22Rv1 (cell line): ENCODE data around the gene SERF2.

ENCODE experiments used
- ZFX ChIP-seq: fragments of 450-650 bp; IDR thresholded peaks from 2 replicates; pipeline ENCODE4 v1.6.1; 2017; ENCODE audit warnings: antibody characterized with exemption, borderline replicate concordance
- TF ChIP-seq, protein P1 (sequence below): fragments of 450-650 bp; IDR thresholded peaks from 2 replicates; pipeline ENCODE4 v1.5.1; 2017; ENCODE audit warnings: mild to moderate bottlenecking

DNA sequence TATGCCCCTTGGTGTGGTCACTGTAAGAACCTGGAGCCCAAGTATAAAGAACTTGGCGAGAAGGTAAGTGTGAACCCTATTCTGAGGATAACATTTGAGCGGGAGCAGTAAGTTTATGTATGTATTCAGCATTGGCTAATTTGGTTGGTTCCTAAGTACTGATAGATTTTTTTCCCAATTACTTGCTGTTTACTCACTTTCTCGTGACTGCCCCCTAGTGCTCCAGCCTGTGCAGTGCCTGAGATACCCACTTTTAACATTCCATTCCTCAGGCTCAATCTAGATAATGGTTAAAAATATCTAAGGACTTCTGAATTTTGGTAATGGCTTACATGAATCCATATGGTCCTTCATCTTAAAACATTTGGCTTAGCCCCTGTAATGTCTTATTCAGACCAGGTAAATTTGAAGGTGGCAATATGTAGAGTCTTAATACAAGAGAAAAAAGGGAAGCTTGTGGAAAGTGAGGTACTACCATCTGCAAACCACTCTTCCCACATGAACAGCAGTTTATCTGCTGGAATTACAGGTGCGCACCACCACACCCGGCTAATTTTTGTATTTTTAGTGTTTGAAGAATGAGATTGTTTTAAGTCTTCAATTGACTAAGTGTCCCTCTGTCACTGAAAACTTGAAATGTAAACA is 22.4 kb upstream of the SERF2 start:
- TF ChIP-seq, protein P1, sequence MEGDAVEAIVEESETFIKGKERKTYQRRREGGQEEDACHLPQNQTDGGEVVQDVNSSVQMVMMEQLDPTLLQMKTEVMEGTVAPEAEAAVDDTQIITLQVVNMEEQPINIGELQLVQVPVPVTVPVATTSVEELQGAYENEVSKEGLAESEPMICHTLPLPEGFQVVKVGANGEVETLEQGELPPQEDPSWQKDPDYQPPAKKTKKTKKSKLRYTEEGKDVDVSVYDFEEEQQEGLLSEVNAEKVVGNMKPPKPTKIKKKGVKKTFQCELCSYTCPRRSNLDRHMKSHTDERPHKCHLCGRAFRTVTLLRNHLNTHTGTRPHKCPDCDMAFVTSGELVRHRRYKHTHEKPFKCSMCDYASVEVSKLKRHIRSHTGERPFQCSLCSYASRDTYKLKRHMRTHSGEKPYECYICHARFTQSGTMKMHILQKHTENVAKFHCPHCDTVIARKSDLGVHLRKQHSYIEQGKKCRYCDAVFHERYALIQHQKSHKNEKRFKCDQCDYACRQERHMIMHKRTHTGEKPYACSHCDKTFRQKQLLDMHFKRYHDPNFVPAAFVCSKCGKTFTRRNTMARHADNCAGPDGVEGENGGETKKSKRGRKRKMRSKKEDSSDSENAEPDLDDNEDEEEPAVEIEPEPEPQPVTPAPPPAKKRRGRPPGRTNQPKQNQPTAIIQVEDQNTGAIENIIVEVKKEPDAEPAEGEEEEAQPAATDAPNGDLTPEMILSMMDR = peak; percentile 91
- no peak for TF ChIP-seq ZFX
